HG03066 (cell line): ENCODE measurements around the gene GAS2.
"Not testable (repeated sequence)": the region's sequence is repeated elsewhere in the genome, so short reads cannot be mapped to it uniquely, and the experiment has no call there.

Source experiments
- ATAC-seq: cut with Tn5 transposase; IDR thresholded peaks from one replicate; pipeline ENCODE4 v1.9.1; 2021; ENCODE audit warnings: low read depth; ENCODE audit not compliant: unreplicated experiment

GAS2 gene

DNA sequence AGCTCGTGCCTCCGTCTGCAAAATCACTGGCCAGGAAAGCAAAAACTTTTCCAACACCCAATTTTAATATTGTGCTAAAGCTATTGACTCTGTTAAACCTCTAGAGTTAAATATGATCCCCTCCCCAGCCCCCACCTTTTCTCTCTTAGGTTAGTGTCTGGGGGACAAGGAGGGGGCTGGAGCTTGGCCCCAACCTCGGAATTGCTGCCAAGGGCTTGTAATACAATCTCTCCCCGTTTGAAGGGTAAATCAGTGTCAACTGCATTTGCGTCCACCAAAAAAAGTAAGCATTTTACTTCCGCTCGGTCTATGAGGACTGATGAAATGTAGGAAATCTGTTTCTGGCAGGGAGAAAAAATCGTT, at the start of gene GAS2:
Gene GAS2, plus strand, starts transcription at position 287 of the 363 bp plus-strand sequence. CDS start 8,259 bp downstream, outside the sequence.
- peak; percentile 15 for ATAC-seq

DNA sequence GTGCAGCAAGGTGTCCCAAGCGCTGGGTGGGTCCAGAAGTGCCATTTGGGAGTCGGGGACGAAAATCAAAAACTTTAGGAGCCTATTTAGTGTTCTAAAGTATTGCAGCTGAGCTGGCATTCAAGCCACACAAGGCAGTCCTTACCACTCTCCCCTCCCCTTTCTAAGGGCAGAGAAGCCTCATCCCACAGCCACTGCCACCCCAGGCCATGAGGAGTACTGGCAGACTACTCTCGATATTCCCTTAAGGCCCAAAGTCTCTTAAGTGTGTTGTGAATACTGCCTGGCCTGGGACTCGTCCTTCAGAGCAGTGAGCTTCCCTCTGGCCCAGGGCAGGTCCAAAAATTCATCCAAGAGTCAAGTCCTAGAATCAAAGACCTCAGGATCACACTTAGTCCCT, 48.5 kb upstream of the GAS2 start:
- ATAC-seq = no peak

DNA sequence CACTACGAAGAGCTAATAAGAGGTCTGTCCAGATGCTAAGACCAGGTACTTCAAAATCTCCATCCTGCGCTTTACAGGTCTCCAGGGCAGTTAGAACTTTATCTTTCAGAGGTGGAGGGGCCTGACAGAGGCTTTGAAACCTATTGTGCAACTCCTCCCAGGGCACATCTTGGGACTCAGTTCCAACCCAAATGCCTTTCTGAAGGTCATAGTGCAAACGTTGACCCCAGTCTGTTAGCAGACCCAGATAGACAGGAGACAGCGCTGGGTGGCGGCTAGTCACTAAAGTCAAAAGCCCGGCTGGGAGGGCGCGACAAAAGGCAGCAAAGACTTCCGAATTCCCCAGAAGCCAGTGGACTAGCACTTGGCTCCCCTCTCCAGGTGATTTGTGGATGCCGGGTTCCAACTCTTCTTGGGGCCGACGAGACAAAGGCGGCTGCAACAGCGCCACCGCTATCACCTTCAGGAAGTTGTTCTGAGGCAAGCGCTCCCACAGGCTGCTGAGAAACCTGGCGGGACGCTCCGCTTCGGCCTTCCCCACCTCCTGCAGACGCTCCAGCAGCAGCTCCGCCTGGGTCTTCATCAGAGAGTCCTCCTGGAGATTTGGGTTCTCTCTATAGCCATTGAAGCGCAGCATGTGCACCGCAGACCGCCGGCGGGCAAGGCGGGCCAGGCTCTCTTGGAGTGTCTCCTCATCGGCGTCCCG, 41.5 kb upstream of the GAS2 start:
- ATAC-seq = peak; percentile 54

DNA sequence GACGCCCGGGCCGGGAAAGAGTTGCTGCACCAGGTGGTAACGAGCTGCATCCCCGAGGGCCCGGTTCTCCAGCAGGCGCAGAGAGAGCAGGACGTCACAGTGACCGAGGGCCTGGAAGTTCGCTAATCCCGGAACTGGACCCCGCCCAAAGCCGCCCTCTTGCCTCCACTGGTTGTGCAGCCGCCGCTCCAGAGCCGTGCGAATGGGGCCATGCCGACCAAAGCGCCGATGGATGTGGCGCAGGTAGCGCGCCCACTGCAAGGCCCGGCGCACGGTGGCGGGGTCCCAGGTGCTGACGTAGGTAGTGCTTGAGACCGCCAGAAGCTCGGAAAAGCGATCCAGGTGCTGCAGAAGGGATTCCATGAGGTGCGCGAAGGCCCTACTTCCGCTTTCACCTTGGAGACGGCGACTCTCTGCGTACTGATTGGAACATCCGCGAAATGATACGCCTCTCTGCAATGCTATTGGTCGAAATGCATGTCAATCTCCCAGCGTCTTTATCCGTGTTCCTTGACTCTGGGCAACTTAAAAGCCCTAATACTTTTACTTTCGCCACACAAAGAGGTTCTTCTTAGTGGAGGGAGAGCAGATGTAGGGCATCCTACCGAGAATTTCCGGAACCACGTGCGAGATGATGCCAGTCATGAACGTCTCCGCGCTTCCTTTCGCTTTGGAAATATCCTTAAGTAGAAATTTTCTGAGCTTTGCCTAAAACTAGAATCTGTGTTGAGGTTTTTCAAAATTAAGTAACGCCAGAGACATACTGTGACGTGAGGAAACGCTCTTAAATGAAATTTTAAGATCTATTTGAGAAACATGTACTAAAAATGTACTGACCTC, 40.7 kb upstream of the GAS2 start, which contains the start of gene FANCF:
Gene FANCF, minus strand, starts transcription at position 376 of the 840 bp plus-strand sequence. Its CDS starts 13 bp downstream, at position 363.
- ATAC-seq = peak; percentile 96

DNA sequence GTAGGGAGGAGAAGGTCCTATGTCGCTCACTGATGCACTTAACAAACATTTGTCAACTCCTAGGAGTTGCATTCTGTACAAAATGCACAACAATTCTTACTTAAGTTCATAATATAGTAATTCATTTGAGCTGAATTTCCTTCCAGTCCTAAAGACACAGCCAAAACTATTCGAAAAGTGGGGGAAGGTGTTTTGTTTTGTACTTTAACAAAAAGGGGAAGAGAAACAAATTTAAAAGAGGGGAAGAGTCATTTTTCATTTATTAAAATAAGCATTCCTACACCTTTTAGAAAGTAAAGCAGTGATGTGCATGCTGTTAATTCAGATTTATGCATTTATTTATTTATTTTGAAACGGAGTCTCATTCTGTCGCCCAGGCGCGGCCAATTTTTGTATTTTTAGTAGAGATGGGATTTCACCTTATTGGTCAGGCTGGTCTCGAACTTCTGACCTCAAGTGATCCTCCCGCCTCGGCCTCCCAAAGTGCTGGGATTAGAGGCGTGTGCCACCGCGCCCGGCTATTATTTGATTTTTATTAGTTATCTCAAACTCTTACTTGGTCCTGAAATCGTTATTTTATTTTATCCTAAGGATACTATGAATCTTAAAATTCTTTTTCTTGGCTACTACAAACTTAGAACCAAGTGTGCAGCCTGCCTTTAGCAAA, 39.7 kb upstream of the GAS2 start:
- no peak for ATAC-seq

DNA sequence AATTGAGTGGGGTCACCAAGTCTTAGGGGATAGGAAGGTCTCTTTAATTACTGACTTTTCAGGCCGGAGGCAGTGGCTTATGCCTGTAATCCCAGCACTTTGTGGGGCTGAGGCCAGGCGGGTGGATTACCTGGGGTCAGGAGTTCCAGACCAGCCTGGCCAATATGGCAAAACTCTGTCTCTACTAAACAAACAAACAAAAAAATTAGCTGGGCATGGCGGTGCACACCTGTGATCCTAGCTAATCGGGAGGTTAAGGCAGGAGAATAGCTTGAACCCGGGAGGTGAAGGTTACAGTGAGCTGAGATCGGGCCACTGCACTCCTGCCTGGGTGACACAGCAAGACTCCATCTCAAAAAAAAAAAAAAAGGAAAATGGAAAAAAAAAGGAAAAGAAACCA, 39.0 kb upstream of the GAS2 start:
- no peak for ATAC-seq

DNA sequence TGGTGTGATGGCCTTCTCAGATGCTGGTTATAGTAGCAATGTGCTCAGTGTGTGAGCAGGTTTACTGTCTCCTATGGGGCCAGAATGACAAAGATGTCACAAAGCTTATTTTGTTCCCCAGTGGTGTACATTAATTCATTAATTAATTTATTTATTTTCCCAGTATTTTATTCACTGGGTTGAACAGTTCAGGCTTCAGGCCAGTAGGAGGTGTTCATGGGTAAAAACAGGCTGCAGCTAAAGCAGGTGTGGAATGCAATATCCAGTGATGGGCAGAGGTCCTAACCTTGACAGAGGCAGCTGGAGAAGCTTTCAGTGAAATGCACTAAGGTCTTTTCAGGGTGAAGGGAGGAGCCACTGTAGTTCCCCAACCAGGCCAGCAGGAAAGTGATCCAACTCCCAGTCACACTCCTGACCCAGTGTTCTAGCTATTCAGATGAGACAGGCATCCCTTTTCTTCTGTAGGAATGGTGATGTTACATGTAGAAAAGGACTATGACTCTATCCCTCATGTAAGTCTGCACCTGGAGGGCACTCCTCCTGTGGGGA, 33.0 kb upstream of the GAS2 start:
- no peak for ATAC-seq

DNA sequence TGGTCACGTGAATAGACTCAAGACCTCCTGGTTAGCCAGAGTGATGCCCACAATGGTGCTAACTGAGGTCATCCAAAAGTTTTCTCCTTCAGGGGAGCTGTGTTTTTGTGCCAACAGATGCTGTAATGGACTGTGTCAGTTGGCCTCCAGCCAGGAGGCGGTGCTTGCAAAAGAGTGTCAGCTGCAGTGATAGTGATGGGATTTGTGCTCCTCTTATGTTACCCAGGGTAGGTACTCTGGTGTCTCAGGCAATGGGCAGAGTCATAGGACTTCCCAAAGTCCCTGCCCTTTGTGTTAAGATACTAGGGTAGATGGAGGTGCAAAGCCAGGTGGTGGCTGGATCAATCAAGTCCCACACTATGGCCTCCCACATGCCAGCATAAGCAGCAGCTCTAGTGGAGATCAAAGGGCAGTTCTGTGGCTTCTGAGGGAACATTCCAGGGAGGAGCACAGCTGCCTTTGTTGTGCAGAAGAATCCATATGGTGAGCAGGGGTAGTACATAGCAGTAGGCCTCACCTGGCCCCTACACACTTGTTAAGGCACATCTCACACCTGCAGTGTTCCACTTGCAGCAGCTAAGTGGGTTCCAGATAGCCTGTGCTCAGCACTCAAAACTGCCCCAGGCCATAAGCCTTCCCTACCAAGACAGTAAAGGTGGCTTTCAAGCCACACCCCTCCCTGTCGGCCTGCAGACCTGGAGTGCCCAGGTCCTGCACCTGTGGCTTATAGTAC, 31.3 kb upstream of the GAS2 start:
- no peak for ATAC-seq

DNA sequence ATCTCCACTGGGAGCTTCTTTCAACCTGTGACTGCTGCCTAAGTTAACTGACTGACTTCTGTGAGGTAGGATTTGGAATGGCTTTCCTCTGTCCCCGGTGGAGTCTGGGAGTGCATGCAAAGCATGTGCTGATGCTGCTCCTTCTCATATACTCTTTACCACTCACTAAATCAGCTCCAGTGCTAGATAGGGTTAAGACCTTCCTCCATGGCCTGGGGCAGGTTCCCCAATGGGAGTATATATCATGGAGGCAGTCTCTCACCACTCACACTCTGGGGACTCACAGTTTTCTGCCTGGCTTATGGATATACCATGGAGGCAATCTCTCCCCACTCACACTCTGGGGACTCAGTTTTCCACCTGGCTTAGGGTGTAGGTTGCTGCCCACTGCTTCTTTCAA, 30.7 kb upstream of the GAS2 start:
- ATAC-seq = no peak

DNA sequence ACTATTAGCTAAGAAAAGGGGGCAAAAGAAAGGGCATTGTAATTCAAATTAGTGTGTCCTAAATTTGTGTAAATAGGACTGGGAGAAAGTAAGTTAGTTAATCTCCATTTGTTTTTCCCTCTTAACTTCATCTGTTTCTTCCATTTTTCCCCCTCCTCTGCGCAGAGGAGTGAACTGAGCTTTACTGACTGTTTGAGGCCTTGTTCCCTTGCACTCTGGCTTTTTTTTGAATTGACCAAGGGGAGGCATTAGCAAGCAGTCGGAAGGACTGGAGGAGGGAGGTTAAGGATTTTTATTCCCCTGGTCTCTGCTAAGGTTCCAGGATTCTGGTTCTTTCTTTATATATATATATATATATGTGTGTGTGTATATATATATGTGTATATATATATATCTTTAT, 25.5 kb upstream of the GAS2 start:
- ATAC-seq = no peak

DNA sequence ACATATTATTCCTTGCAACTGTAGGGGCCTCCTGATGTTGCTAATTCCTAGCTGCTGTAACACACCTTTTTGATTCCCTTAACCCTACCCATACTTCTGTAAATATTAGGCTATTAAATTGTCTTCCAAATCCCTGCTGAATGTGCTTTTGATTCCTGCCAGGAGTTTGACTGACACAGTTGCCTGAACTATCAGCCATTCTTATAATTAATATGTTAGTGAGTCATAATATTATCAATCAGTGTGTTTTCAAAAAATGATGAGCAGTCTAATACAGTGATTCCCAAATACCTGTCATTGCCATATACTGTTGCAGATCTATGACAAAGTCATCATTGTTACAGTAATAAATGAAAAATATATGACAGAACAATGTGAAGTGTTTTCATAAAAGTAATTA, 24.9 kb upstream of the GAS2 start:
- ATAC-seq = no peak

DNA sequence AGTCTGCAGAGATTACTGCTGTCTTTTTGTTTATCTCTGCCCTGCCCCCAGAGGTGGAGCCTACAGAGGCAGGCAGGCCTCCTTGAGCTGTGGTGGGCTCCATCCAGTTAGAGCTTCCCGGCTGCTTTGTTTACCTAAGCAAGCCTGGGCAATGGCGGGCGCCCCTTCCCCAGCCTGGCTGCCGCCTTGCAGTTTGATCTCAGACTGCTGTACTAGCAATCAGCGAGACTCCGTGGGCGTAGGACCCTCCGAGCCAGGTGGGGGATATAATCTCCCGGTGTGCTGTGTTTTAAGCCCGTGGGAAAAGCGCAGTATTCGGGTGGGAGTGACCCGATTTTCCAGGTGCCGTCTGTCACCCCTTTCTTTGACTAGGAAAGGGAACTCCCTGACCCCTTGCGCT, 14.1 kb upstream of the GAS2 start:
- not testable (repeated sequence) for ATAC-seq

DNA sequence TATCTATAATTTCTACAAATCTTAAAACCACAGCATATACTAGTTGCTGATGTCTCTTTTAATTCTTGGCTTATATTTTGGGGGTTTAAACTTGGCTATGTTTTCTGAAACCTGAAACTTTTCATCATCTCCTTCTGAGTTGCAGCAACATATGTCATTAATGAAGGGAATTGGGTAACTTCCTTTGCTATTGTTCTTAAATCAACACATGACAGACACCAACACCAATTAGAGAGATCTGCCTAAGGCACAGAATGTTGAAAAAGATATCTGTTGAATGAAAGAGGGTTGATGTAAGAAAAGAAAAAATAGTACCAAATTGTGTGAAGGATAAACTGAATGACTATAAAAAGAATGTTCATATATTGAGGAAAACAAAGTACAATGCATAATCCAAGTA, 10.3 kb upstream of the GAS2 start:
- no peak for ATAC-seq

DNA sequence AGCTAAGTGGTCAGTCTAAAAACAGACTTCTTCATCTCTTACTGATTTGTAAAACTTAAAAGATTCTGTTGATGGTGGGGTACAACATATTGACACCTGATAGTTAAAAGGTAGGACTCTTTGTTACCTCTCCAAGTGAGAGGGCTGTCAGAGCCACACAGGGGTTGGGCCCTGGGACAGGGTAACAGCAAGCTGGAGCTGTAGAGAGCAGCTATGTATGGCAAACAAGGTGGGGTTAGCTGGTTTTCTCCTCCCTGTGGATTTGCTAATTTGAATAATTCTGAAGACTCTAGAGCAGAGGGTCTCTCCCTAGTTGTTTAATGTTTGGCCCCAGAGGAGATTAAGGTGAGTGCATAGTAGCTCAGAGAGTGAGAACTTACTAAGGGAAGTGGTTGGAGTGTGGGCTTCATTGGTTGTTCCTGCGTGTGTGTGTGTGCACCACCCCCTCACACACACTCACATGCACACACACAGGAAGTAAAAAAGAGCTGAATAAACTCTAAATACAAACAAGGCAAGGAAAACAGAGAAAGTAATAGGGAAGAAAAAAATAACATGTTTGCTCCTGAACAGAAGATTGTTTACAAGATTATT, 9.2 kb upstream of the GAS2 start:
- peak; percentile 91 for ATAC-seq

DNA sequence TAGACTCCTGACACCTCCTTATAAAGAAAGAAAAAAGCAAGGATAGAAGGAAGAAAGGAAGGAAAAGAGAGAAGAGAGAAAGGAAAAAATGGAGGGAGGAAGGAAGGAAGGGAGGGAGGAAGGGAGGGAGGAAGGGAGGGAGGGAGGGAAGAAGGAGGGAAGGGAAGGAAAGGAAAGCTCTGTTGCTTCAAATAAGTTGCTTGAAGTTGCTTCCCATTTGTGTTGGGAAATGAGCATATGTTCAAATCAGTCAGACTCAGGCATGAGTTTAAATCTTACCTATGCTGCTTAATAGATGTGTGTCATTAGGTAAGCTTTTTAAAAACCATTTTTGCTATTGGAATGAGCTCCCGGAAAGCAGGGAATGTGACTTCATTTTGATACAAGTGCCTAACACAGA, 6.6 kb upstream of the GAS2 start:
- no peak for ATAC-seq

DNA sequence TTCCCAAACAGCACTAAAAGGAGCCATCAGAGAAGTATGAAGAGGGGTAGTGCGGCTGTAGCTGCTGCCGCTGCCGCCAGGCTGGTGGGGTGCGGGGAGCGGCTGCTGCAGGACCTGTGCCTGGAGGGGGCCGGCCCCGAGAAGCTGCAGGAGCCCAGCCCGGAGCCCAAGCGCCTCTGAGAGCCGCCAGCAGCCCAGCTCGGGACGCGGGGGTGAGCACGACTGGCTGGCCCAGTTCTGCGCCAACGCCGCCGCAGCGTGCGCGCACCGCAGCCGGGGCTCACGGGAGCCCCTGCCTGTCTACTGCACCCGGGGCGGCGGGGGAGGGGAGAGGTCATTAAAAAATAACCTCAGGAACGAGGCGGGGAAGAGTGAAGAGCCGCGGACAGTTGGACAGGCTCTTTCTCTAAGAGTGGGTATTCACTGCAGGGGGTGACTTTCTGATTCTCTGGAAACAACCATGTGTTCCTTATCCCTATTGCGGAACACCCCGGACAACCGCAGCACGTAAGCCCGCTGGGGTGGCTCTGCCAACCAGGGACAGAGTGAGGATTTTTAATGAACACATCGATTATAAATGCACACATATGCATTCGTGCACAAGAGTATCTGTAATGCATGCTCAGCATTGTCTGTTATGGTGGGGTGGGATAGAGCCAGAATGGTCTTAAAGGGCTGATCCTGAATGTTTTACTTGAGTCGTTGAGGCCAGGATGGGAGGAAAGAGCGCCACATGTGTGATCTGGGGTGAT, 453 bp downstream of the GAS2 start:
- peak; percentile 42 for ATAC-seq

DNA sequence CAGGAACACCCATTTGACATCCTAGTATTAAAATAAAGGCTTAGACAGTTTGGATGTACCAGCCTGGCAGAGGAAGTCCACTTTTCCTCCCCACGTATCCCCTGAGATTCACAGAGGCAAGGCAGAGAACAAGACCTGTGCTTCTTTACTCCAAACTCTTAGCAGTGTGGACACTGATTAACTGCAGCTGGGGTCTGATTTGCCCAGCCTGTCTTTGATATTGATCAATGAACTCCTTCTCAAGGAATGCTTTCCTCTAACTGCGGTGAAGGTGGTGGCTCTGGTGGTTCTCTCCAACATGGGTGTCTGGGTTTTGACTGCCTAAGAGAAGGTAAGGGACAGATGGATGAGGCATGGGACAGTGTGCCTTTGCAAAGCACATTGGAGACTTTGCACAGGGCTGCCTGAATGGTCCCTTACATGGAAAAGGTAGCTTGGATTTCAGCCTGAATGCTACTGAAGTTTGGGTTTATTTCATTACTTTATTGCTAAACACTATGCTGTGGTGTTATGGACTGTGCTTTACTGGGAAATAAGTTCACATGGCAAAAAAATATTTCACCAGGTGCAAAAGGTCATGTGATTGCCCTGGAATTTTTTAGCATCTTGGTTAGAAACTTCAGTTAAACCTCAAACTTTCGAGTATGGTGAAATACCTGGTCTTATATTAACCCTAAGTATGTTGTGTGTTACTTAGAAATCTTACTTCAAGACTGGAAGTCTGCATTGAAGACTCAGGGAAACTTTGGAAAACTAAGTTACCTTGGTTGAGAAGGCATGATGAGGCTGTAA, 1.8 kb downstream of the GAS2 start:
- ATAC-seq = no peak

DNA sequence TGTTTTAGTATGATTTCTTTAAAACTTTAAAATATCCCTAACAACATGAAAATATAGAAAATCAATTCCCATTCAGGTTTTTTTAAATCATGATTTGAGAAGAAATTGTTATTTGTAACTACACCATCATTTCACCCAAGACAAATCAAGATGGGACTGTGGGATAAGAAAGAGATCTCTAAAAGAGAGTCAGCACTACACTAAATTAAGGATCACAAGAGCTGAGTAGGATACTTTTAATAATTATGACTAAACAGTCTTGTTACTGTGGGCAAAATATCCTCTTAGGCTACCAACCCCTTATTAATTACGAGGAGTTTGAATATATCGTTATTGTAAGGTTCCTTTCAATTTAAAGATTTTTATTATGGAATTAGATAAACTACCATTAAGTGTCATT, 3.0 kb downstream of the GAS2 start:
- ATAC-seq = no peak

DNA sequence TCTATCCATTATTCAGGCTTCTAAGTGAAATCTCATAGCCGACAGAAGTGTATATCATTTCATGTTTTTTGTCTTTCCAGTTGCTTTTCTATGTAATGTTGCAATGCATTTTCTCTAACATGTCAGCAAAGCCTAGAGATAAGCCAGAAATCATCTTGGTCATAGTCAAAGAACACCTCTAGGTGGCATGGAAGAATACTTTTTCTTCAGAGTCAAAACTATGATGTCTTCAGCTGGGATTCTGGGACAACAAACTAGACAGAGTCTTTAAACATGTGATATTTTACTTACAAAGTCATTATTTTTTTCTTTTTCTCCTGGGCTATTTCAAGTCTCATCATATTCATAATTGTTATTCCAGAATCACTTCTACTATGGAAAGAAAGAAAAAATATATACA, 4.4 kb downstream of the GAS2 start:
- no peak for ATAC-seq
